PC-9 (cell line): Measurements from ENCODE around the gene MGAT3.
A peak's percentile ranks its signal among the peaks of the same experiment; 100 is the strongest.

Experiments
- EZH2 ChIP-seq: fragments of 200-600 bp; sonication (generic); IDR thresholded peaks from 2 replicates; pipeline ENCODE4 v1.8.0; 2017; ENCODE audit warnings: antibody characterized with exemption, low read depth
- TF ChIP-seq, protein P1 (sequence below): fragments of 200-600 bp; sonication (generic); conservative IDR thresholded peaks from 2 replicates; pipeline ENCODE4 v1.6.1; 2017; ENCODE audit warnings: mixed run types, antibody characterized with exemption, mild to moderate bottlenecking, moderate library complexity

DNA sequence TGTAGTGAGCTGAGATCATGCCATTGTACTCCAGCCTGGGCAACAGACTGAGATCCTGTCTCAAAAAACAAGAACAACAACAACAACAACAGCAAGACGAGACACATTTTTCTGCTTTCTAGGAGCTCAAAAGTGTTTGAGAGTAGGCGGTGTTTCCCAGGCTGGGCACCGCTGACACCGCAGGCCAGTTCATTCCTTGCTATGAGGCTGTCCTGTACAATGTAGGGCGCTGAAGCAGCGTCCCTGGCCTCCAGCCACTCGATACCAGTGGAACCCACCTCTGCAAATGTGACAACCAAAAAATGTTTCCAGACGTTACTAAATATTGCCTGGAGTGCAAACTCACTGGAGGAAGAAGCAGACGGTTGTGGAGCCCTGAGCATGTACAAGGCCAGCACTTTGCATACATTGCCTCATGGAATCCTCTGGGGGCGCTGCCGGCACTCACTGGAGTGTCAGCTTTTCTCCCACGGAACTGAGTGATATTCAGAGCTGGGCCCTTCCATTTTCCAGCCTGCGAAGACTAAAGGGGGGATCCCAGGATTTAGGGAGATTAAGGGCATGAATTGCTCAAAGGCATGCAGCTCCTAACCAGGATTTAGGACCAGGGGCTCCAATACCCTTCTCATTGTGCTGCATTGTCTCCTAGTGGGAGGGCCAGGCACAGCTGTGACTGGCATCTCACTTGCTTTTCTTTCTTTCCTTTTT, 39.5 kb downstream of the MGAT3 start:
- TF ChIP-seq, protein P1, sequence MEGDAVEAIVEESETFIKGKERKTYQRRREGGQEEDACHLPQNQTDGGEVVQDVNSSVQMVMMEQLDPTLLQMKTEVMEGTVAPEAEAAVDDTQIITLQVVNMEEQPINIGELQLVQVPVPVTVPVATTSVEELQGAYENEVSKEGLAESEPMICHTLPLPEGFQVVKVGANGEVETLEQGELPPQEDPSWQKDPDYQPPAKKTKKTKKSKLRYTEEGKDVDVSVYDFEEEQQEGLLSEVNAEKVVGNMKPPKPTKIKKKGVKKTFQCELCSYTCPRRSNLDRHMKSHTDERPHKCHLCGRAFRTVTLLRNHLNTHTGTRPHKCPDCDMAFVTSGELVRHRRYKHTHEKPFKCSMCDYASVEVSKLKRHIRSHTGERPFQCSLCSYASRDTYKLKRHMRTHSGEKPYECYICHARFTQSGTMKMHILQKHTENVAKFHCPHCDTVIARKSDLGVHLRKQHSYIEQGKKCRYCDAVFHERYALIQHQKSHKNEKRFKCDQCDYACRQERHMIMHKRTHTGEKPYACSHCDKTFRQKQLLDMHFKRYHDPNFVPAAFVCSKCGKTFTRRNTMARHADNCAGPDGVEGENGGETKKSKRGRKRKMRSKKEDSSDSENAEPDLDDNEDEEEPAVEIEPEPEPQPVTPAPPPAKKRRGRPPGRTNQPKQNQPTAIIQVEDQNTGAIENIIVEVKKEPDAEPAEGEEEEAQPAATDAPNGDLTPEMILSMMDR, result peak; percentile 87
- TF ChIP-seq EZH2, result no peak
